BE2C (cell line): ENCODE measurements around the gene TTC33.

Experiments used
- DNase-seq: peaks from one replicate; pipeline ENCODE4 v3.0.0-alpha.2; 2020
- H3K27me3 ChIP-seq: fragments of 250-450 bp; sonication (Bioruptor Pico); 2 replicates; pipeline ENCODE4 v1.5.1; 2020; ENCODE audit warnings: mild to moderate bottlenecking
- H3K36me3 ChIP-seq: fragments of 250-450 bp; sonication (Bioruptor Pico); 2 replicates; pipeline ENCODE4 v1.5.1; 2020; ENCODE audit warnings: mild to moderate bottlenecking
- H3K4me1 ChIP-seq: fragments of 250-450 bp; sonication (Bioruptor Pico); 2 replicates; pipeline ENCODE4 v1.5.1; 2020
- H3K4me3 ChIP-seq: 2 replicates; pipeline ENCODE4 v1.5.1; 2011; ENCODE audit warnings: low read depth, low read length
- H3K9me3 ChIP-seq: fragments of 250-450 bp; sonication (Bioruptor Pico); 2 replicates; pipeline ENCODE4 v1.5.1; 2020
- CTCF ChIP-seq: IDR thresholded peaks from 2 replicates; pipeline ENCODE4 v1.5.1; 2012; ENCODE audit warnings: mild to moderate bottlenecking, low read depth, low read length

TTC33 gene

GRCh38 chr5:40515476-40515875 is 240.3 kb downstream of the TTC33 start:
- H3K4me3 ChIP-seq: no peak overlapping the region
- no peaks in the 10 kb centered on the region for H3K4me1 ChIP-seq
- no peak for DNase-seq
- H3K36me3 ChIP-seq: no peaks in the 10 kb centered on the region
- no peak for TF ChIP-seq CTCF
- H3K9me3 ChIP-seq: no peaks in the 10 kb centered on the region
- H3K27me3 ChIP-seq: no peaks in the 10 kb centered on the region

- Histone ChIP-seq H3K36me3 (no peaks in the 10 kb centered on the region), H3K9me3 (no peaks in the 10 kb centered on the region), H3K4me3 (no peak overlapping the region), H3K4me1 (no peaks in the 10 kb centered on the region), H3K27me3 (no peaks in the 10 kb centered on the region)
- DNase-seq: no peak
- TF ChIP-seq CTCF: no peak
These were observed 240.8 kb downstream of the TTC33 start for GRCh38 chr5:40514976-40515375.

- DNase-seq: no peak
- TF ChIP-seq CTCF: no peak
- H3K27me3 ChIP-seq: no peaks in the 10 kb centered on the region
- H3K4me3 ChIP-seq: no peak overlapping the region
- H3K36me3 ChIP-seq: no peaks in the 10 kb centered on the region
- H3K4me1 ChIP-seq: no peaks in the 10 kb centered on the region
- H3K9me3 ChIP-seq: no peaks in the 10 kb centered on the region
These were observed 244.0 kb downstream of the TTC33 start for GRCh38 chr5:40511801-40512200.

- Histone ChIP-seq H3K27me3 (no peaks in the 10 kb centered on the region), H3K4me3 (no peak overlapping the region), H3K4me1 (no peaks in the 10 kb centered on the region), H3K36me3 (no peaks in the 10 kb centered on the region), H3K9me3 (no peaks in the 10 kb centered on the region)
- DNase-seq: no peak
- TF ChIP-seq CTCF: no peak
These were observed 248.7 kb downstream of the TTC33 start for GRCh38 chr5:40507095-40507494.

GRCh38 chr5:40505031-40505430 is 250.7 kb downstream of the TTC33 start:
- Histone ChIP-seq H3K4me3 (no peak overlapping the region), H3K9me3 (no peaks in the 10 kb centered on the region), H3K4me1 (no peaks in the 10 kb centered on the region), H3K27me3 (no peaks in the 10 kb centered on the region), H3K36me3 (no peaks in the 10 kb centered on the region)
- DNase-seq: no peak
- TF ChIP-seq CTCF: no peak

- no peak for TF ChIP-seq CTCF
- Histone ChIP-seq H3K9me3 (no peaks in the 10 kb centered on the region), H3K4me1 (no peaks in the 10 kb centered on the region), H3K27me3 (no peaks in the 10 kb centered on the region), H3K4me3 (no peak overlapping the region), H3K36me3 (no peaks in the 10 kb centered on the region)
- no peak for DNase-seq
These were observed 252.3 kb downstream of the TTC33 start for GRCh38 chr5:40503439-40503838.
